Adrenal gland (tissue), 12 donors: ENCODE measurements around the gene CDH6. TPM values are rescaled to one million over a fixed set of nuclear protein-coding genes. Genes with fewer than 3 reads are reported as not detected.

Experiments
- DNase-seq, 7 donors: peaks; one replicate each; pipeline ENCODE4 v3.0.0-alpha.2; 2019 to 2020
- H3K27ac ChIP-seq, 5 donors: fragments of 200-600 bp; sonication (generic) in 4 of 5; 1 replicate in 3 of 5; 2 replicates in 2 of 5; pipeline versions ENCODE4 v1.5.1 to v1.8.0; 2016 to 2020; ENCODE audit warnings: mild to moderate bottlenecking in 1 of 5
- H3K27me3 ChIP-seq: fragments of 200-600 bp; 2 replicates; pipeline ENCODE4 v1.8.0; 2021
- H3K36me3 ChIP-seq, 2 donors: fragments of 200-600 bp; replicated peaks in 1 of 2; 1 replicate in 1 of 2; 2 replicates in 1 of 2; pipeline versions ENCODE4 v1.5.1 to v1.8.0; 2018 to 2022
- H3K4me1 ChIP-seq, 2 donors: fragments of 200-600 bp; replicated peaks in 1 of 2; 1 replicate in 1 of 2; 2 replicates in 1 of 2; pipeline versions ENCODE4 v1.5.1 to v1.8.0; 2018 to 2021
- H3K4me3 ChIP-seq, 4 donors: fragments of 200-600 bp; sonication (generic) in 3 of 4; one replicate each; pipeline ENCODE4 v1.5.1; 2016 to 2018
- H3K9me3 ChIP-seq, 3 donors: fragments of 200-600 bp; sonication (generic) in 1 of 3; replicated peaks in 1 of 3; 1 replicate in 2 of 3; 2 replicates in 1 of 3; pipeline versions ENCODE4 v1.5.1 to v1.8.0; 2016 to 2021
- CTCF ChIP-seq, 6 experiments: fragments of 450-650 bp in 4 of 6; fragments of 200-600 bp in 2 of 6; sonication (generic) in 1 of 6; IDR thresholded peaks; 1 replicate in 5 of 6; 2 replicates in 1 of 6; pipeline versions ENCODE4 v1.5.1 to v1.8.0; 2016 to 2021; ENCODE audit warnings: antibody characterized with exemption in 6 of 6, mild to moderate bottlenecking in 2 of 6, moderate library complexity in 1 of 6
- POLR2A ChIP-seq, 2 donors: fragments of 450-650 bp; IDR thresholded peaks; one replicate each; pipeline ENCODE4 v1.6.1; 2017; ENCODE audit warnings: antibody characterized with exemption in 2 of 2, mild to moderate bottlenecking in 2 of 2, moderate library complexity in 1 of 2
- WGBS, 4 donors: extraction: QIAGEN DNeasy Blood & Tissue Kit in 2 of 4; methylation state at CpG; one replicate each; pipeline versions ENCODE4 v1.1.5 to v1.1.7; 2013 to 2017; 5-methylcytosine and 5-hydroxymethylcytosine counted together
- intact Hi-C, 2 donors: fragments of 100-400 bp; cut with DNase I; formaldehyde crosslinking; loops; one replicate each; pipeline versions ENCODE4 v1.14.1 to v1.15.0; 2022 to 2023
- polyA plus RNA-seq, 3 donors: library from polyadenylated mRNA; stranded (reverse); fragments of 200-250 nt in 2 of 3; fragments of 350-450 nt in 1 of 3; fragmentation: Illumina TruSeq in 1 of 3; extraction: RNeasy Lipid Tissue Mini Kit (QIAGEN cat#74804) in 1 of 3; gene quantifications; one replicate each; pipeline ENCODE4 v1.2.3, GENCODE V29; 2013 to 2014
- total RNA-seq, 9 donors: library from RNA; depleted of rRNA in 4 of 9; stranded (reverse); fragments of >200 nt in 4 of 9; fragments of 120-200 nt in 1 of 9; fragmentation: NEBNext Ultra II Directional in 1 of 9; extraction: Animal tissue kit (Norgen Biotek cat#: 25700) in 1 of 9; gene quantifications; one replicate each; pipeline versions ENCODE4 v1.1.0 to v1.2.4, GENCODE V29; 2013 to 2023
- donor health status: healthy with polysubstance abuse.
- donor health status: Bipolar disorder and iron deficiency.
- donor health status: DM: yes; HTN: yes; CAD: no.
- donor health status: DM: no; HTN: no; CAD: no.
- donor health status: DM: no; HTN: no; CAD: no.
- donor health status: DM: yes; HTN: yes; CAD: no.

The CDH6 gene
- total and polyA plus RNA-seq, 12 donors: 0.17 to 2.5 (median 0.50) TPM

- WGBS, 4 donors: 59 to 76% (median 69%) methylated on average over 3 of the region's 3 CpGs
- no peak overlapping the region for H3K4me3 ChIP-seq
- no peaks in the 10 kb centered on the region for H3K27me3 ChIP-seq
- no peak for TF ChIP-seq POLR2A (IDR thresholded peaks at IDR 0.05)
- TF ChIP-seq CTCF (IDR thresholded peaks at IDR 0.05): no peak
- H3K9me3 ChIP-seq: no peaks in the 10 kb centered on the region
- H3K27ac ChIP-seq: no peak overlapping the region
- H3K36me3 ChIP-seq: no peaks in the 10 kb centered on the region
- intact Hi-C loops: no loop called here
- H3K4me1 ChIP-seq: no peaks in the 10 kb centered on the region
- DNase-seq: no peak
Measured at GRCh38 chr5:31362931-31363568, 169.6 kb downstream of the CDH6 start.

GRCh38 chr5:31364881-31365636 is 171.6 kb downstream of the CDH6 start:
- no peaks in the 10 kb centered on the region for H3K4me1 ChIP-seq
- H3K27ac ChIP-seq: no peak overlapping the region
- 59 to 75% (median 71%) methylated on average over 2 of the region's 2 CpGs for WGBS, 4 donors
- no peaks in the 10 kb centered on the region for H3K27me3 ChIP-seq
- no peak for TF ChIP-seq CTCF (IDR thresholded peaks at IDR 0.05)
- TF ChIP-seq POLR2A (IDR thresholded peaks at IDR 0.05): no peak
- intact Hi-C loops: no loop called here
- H3K9me3 ChIP-seq: no peaks in the 10 kb centered on the region
- H3K36me3 ChIP-seq: no peaks in the 10 kb centered on the region
- no peak for DNase-seq
- no peak overlapping the region for H3K4me3 ChIP-seq

- WGBS, 4 donors: 83 to 94% (median 92%) methylated on average over 3 of the region's 3 CpGs
- Histone ChIP-seq H3K27me3 (no peaks in the 10 kb centered on the region), H3K4me1 (no peaks in the 10 kb centered on the region), H3K9me3 (no peaks in the 10 kb centered on the region), H3K27ac (no peak overlapping the region), H3K4me3 (no peak overlapping the region), H3K36me3 (no peaks in the 10 kb centered on the region)
- no peak for TF ChIP-seq CTCF (IDR thresholded peaks at IDR 0.05)
- no peak for TF ChIP-seq POLR2A (IDR thresholded peaks at IDR 0.05)
- no peak for DNase-seq
- intact Hi-C loops: no loop called here
Measured at GRCh38 chr5:31365776-31366175, 172.3 kb downstream of the CDH6 start.

- no peak for DNase-seq
- intact Hi-C loops: no loop called here
- Histone ChIP-seq H3K27ac (no peak overlapping the region), H3K4me1 (no peaks in the 10 kb centered on the region), H3K4me3 (no peak overlapping the region), H3K9me3 (no peaks in the 10 kb centered on the region), H3K36me3 (no peaks in the 10 kb centered on the region), H3K27me3 (no peaks in the 10 kb centered on the region)
- TF ChIP-seq POLR2A (IDR thresholded peaks at IDR 0.05) (no peak), CTCF (IDR thresholded peaks at IDR 0.05) (no peak)
- WGBS, 4 donors: 48 to 73% (median 68%) methylated on average over 5 of the region's 5 CpGs
Measured at GRCh38 chr5:31366941-31367340, 173.5 kb downstream of the CDH6 start.
